Stimulated activated naive CD8-positive, alpha-beta T cell treated with anti-CD3 and anti-CD28 coated beads, Interleukin-15, Interleukin-2, amounts not matched to agents 100 U/mL and 50 U/mL, for 24 hours (primary cell): ENCODE results near the gene FKBP15.
"Not testable (repeated sequence)": the region's sequence is repeated elsewhere in the genome, so short reads cannot be mapped to it uniquely, and the experiment has no call there.

Source experiments
- ATAC-seq: fragments of 150-1000 bp; cut with Tn5 transposase; one replicate; pipeline ENCODE4 v1.10.0; 2021
- DNase-seq: peaks from one replicate; pipeline ENCODE4 v3.0.0; 2021

The FKBP15 gene

GRCh38 chr9:113178087-113178486 lies 43.0 kb downstream of the FKBP15 start:
- no peak for DNase-seq
- no peak for ATAC-seq

GRCh38 chr9:113177251-113177650 lies 43.8 kb downstream of the FKBP15 start:
- no peak for ATAC-seq

GRCh38 chr9:113176803-113177202 lies 44.3 kb downstream of the FKBP15 start:
- no peak for DNase-seq
- no peak for ATAC-seq

More at GRCh38 chr9:113177251-113177650, 43.8 kb downstream of the FKBP15 start:
- DNase-seq = no peak

GRCh38 chr9:113173341-113173740 lies 47.7 kb downstream of the FKBP15 start:
- DNase-seq = no peak
- no peak for ATAC-seq

GRCh38 chr9:113168809-113169208 lies 52.3 kb downstream of the FKBP15 start:
- no peak for DNase-seq

GRCh38 chr9:113166039-113166438 lies 55.0 kb downstream of the FKBP15 start:
- ATAC-seq (no peak), DNase-seq (no peak)

More at GRCh38 chr9:113168809-113169208, 52.3 kb downstream of the FKBP15 start:
- no peak for ATAC-seq

- DNase-seq (no peak), ATAC-seq (no peak)
Measured at GRCh38 chr9:113164536-113165300, 56.4 kb downstream of the FKBP15 start.

- ATAC-seq = no peak
Measured at GRCh38 chr9:113163001-113163400, 58.1 kb downstream of the FKBP15 start.

GRCh38 chr9:113160571-113160970 lies 60.5 kb downstream of the FKBP15 start:
- ATAC-seq (no peak), DNase-seq (no peak)

More at GRCh38 chr9:113163001-113163400, 58.1 kb downstream of the FKBP15 start:
- DNase-seq = no peak

- no peak for DNase-seq
- no peak for ATAC-seq
Measured at GRCh38 chr9:113158446-113158845, 62.6 kb downstream of the FKBP15 start.

GRCh38 chr9:113156880-113157279 lies 64.2 kb downstream of the FKBP15 start:
- no peak for DNase-seq

GRCh38 chr9:113155911-113156588 lies 65.0 kb downstream of the FKBP15 start:
- DNase-seq (peak; percentile 46), ATAC-seq (peak; percentile 47)

More at GRCh38 chr9:113156880-113157279, 64.2 kb downstream of the FKBP15 start:
- no peak for ATAC-seq

- DNase-seq (no peak), ATAC-seq (no peak)
Measured at GRCh38 chr9:113154946-113155345, 66.1 kb downstream of the FKBP15 start.

- DNase-seq (no peak), ATAC-seq (no peak)
Measured at GRCh38 chr9:113154471-113154870, 66.6 kb downstream of the FKBP15 start.

GRCh38 chr9:113153599-113153998 lies 67.5 kb downstream of the FKBP15 start:
- ATAC-seq (no peak), DNase-seq (no peak)

GRCh38 chr9:113152699-113153098 lies 68.4 kb downstream of the FKBP15 start:
- DNase-seq (no peak), ATAC-seq (no peak)

- ATAC-seq (no peak), DNase-seq (no peak)
Measured at GRCh38 chr9:113151696-113152630, 69.1 kb downstream of the FKBP15 start.

- ATAC-seq (peak; percentile 96), DNase-seq (peak; percentile 92)
Measured at GRCh38 chr9:113150670-113151611, 70.1 kb downstream of the FKBP15 start, which contains the start of gene SLC31A2. TSS of gene SLC31A2 (plus strand) at chr9:113151007. CDS start at chr9:113151075, 68 bp downstream.

- not testable (repeated sequence) for DNase-seq, ATAC-seq
Measured at GRCh38 chr9:113149561-113149960, 71.5 kb downstream of the FKBP15 start.

GRCh38 chr9:113148781-113149510 lies 72.1 kb downstream of the FKBP15 start:
- DNase-seq (no peak), ATAC-seq (no peak)
